Activated T-cell treated with anti-CD3 and anti-CD28 coated beads for 24 hours (primary cell): Measurements from ENCODE around the gene GPX5.
A peak's percentile ranks its signal among the peaks of the same experiment; 100 is the strongest.
"Not testable (repeated sequence)": the region's sequence is repeated elsewhere in the genome, so short reads cannot be mapped to it uniquely, and the experiment has no call there.

Experiments used
- DNase-seq: peaks from one replicate; pipeline ENCODE4 v3.0.0-alpha.2; 2020; ENCODE audit warnings: low read depth

GPX5 gene

DNA sequence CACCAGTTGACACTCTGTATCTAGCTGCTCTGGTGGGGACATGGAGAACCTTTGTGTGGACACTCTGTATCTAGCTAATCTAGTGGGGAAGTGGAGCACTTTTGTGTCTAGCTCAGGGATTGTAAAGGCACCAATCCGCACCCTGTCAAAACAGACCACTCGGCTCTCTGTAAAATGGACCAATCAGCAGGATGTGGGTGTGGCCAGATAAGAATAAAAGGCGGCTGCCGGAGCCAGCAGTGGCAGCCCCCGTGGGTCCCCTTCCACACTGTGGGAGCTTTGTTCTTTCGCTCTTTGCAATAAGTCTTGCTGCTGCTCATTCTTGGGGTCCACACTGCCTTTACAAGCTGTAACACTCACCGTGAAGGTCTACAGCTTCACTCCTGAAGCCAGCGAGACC is 13.3 kb upstream of the GPX5 start:
- not testable (repeated sequence) for DNase-seq

DNA sequence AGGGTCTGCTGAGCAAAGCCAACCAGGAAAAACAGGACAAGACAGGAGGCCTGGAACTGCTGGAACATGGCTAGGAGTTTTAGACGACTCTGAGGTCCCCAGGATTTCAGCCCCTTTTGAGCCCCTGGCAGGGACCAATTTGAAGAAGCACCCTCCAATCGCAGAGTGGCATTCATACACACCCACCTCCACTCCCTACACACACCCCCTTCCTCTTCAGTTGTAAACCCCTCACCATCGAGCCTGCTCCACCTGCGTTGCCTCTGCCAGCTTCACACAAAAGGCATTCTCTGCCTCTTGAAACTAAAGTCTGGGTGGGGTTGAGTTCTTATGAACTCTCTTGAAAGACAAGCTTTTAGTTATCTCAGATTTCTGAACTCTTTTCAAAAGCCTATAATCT is 10.0 kb upstream of the GPX5 start, which contains the start of gene GPX6:
Gene GPX6, minus strand, starts transcription at position 118 of the 400 bp plus-strand sequence. Its CDS starts 50 bp downstream, at position 68.
- DNase-seq, result no peak

DNA sequence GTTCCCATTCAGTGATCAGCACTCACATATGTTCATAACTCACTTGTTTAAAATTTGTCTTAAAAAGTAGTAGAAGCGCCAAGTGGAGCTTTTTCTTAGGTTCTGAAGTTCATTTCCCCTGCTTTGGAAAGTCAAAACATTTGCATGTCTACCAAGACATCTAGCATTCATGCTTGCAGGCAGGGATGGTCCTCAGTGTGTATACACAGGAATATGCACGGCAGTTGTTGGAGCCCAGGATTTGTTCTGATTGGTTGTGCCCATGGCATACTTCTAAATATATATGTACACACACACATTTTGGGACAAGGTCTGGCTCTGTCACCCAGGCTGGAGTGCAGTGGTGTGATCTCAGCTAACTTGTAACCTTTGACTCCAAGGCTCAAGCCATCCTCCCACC is 7.7 kb upstream of the GPX5 start:
- no peak for DNase-seq

DNA sequence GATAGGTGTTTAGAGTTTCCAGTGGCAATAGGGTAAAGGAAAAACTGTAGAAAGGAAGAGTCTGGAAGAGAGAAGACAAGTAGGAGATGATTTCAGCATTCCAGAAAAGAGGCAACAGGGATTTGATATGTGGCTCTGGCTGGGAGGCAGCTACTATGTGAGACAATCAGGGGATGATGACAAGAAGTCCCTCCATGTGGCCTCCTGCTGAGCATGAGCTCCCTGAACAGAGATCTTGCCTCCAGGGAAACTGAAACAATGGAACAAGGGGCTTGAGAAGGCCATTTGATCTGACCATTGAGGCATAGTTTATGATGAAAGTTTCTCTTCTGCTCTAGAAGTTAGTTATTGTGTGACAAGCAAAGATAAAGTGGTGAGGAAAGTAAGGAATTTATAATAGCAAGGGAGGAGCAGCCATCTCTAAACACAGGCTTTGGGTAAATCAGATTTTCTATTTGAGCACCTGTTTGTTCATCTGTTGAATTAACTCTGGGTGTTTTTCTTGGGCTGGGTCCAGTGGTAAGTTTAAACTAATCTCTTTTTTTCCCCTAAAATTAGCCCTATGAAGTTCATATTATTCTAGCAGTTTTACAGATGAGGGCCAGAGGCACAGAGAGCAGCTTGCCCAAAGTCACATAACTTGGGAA is 3.0 kb upstream of the GPX5 start:
- no peak for DNase-seq

DNA sequence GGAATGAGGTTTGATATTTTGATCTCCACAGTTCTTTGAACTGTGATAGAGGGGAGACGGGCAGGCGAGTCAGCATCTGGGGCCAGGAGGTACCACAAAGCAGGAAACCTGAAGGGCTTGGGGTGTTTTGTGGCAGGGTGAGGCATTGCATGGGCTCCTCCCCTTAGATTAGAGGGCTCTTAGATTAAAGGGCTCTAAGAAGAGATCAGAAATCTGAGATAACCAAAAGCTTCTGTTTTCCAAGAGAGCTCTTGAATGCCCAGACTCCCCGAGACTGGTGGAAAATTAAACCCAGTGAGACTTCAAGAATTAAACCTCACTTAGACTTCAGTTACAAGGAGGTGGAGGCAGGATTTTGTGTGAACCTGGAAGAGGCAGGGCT is 2.4 kb upstream of the GPX5 start:
- DNase-seq, result no peak

DNA sequence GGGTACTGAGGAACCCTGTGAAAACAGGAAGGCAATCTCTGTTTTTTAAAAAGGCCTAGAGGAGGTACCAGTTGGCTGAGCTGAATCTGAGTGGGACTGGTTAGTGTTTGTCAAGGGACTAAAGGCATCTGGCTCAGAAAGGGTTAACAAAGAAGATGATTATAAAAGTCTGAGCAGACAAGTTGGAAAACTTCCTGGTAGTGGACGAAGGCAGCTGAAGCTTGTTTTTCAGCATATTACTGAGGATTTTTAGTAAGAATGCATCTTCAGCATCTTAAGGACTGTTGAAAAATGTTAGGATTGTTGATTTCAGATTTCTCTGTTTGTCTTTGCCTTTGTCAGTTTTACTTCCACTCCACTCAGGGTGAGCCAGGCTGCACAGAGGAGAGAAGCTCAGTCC is 5.1 kb downstream of the GPX5 start:
- no peak for DNase-seq

DNA sequence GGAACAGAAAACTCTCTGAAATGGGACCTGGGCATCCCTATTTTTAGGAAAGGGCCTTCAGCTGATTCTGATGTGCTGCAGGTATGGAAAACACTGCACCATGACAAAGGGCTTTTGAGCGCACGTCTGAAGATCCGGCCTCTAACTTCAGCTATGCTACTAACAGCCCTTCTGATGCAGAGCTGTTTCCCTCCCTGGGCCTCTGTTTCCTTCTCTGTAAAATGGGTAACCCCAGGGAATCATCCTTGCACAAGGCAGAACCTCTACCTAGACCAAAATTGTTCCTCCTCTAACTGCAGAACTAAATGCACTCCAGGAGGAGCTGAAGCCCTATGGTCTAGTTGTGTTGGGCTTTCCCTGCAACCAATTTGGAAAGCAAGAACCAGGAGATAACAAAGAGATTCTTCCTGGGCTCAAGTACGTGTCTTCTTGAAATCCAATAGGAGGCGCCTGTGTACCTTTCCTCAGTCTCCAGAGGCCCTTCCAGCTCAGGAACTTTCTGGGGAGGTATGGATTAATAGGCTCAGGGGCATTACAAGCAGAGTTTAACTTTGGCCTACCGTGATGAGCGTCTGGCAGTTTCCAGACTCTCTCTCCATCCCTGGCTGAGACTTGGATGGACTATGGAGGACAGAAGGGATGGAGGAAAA is 5.9 kb downstream of the GPX5 start:
- no peak for DNase-seq

DNA sequence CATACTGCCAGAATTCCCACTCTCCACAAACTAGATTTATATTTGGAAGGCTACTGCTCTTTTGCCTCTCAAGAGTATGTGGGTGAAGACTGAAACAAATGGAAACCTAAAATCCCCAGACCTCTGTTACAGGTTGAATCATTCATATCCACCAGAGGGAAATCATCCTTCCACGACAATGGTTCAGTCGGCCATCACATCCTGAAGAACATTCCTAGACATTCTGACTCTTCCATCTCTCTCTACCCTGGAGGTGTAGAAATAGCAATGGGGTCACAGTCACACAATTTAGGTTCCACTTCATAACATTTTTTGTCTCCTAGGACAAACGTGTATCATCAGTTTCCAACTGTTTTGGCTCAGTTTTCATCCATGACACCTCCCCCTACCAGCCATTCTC is 8.6 kb downstream of the GPX5 start:
- DNase-seq, result no peak

DNA sequence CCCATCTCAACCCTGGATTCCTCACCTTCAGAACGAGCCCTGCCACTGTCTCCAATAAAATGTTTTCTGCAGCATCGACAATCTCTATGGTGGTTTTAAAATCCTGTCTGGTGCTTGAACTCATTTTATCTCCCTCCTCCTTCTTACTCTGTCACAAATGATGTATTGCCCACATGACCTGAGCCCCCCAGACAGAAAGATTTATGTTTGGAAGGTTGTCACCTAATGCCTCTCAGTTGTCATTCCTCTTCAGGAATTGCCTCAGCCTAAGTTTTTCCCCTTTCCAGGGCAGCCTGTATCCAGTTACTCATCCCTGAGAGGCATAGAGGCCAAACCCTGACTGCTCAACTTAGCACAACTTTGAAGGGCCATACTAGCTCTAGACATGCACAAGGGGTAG is 9.2 kb downstream of the GPX5 start:
- no peak for DNase-seq

DNA sequence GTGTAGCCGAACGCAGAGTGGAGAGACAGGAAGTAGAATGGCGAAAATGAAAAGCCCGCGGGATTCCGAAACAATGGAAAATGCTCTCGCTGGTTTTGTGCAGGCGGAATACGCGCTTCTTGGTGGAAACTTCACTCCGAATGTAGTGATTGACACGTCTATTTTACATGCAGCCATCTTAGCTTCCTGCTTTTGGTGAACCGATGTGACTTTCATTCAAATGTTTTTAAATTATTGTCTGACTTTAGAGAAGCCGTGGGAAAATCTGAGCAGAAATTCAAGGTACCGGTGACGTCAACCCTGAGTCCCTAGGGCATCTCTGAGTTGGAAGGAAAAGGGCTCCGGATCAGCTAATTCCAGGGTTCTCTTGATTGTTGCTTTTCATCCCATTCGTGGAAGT is 11.4 kb downstream of the GPX5 start:
- DNase-seq, result no peak

DNA sequence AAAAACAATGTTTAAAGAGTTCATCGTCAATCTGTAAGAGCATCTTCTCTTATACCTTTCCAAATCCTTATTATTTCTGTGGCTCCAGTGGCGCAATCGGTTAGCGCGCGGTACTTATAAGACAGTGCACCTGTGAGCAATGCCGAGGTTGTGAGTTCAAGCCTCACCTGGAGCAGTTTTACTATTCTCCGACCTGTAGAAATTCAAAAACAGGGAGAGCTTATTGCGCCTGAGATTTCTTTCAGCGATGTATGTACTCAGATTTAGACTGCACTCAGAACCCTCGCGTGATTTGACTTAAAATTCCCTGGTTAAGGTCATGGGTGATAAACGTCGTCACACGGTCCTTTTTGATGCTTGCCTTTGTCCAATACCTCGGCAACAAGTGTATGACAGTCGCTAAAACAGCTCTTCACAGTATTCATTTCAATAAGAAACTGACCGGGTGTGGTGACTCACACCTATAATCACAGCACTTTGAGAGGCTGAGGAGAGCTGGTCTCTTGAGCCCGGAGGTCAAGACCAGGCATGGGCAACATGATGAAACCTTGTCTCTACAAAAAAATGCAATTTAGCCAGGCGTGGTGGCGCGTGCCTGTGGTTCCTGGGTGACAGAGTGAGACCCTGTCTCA is 11.9 kb downstream of the GPX5 start:
- no peak for DNase-seq

DNA sequence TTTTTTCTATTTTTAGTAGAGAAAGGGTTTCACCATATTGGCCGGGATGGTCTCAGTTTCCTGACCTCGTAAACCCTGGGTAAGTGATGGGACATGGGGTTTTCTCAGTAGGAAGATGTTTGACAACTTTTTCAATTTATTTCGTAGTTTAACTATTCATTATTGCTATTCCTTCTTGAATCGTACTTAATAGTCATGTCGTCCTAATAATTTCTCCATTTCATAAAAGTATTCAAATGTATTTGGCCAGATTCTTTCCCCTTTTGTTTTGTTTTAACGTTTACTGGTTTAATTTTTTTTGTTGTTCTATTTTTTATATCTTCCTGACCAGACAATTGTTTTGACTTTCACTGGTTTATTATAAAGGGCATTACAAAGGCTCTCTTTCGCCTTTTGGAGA is 16.3 kb downstream of the GPX5 start:
- DNase-seq, result no peak

DNA sequence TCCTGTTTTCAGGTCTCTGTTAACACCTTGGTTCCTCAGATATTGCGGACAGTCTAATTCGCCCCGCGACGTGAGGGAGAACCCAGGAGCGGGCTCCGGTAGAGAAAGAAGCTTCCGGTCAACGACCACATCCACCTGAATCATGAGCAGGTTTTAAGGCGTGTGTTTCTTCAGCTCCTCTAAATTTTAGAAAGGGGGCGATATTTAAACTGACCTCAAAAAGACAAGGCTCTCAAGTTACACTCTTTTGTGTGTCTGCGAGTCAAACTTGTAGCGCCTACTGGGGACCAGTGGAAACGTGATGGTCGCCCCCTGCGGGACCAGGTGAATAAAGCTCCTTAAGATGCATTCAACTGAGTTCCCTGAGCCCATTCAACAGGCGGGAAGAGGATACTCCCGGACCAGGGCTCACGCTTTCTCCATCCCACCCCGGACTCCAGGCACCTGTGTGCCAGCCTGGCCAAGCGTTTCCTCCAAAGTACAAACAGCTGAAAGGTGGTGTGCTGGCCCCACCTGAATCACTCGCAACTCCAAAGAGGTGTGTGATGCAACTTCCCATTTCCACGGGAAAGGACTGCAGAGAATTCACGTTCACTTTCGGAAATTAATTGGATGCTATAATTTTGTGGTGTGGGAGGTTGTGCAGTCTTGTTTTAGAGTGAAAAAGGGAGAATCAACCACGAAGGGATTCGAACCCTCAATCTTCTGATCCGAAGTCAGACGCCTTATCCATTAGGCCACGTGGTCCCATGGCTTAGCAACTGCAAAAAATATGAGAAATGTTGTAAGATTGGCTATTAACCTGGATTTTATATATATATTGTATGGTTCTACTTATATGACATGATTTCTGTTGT is 17.0 kb downstream of the GPX5 start:
- peak; percentile 60 for DNase-seq

DNA sequence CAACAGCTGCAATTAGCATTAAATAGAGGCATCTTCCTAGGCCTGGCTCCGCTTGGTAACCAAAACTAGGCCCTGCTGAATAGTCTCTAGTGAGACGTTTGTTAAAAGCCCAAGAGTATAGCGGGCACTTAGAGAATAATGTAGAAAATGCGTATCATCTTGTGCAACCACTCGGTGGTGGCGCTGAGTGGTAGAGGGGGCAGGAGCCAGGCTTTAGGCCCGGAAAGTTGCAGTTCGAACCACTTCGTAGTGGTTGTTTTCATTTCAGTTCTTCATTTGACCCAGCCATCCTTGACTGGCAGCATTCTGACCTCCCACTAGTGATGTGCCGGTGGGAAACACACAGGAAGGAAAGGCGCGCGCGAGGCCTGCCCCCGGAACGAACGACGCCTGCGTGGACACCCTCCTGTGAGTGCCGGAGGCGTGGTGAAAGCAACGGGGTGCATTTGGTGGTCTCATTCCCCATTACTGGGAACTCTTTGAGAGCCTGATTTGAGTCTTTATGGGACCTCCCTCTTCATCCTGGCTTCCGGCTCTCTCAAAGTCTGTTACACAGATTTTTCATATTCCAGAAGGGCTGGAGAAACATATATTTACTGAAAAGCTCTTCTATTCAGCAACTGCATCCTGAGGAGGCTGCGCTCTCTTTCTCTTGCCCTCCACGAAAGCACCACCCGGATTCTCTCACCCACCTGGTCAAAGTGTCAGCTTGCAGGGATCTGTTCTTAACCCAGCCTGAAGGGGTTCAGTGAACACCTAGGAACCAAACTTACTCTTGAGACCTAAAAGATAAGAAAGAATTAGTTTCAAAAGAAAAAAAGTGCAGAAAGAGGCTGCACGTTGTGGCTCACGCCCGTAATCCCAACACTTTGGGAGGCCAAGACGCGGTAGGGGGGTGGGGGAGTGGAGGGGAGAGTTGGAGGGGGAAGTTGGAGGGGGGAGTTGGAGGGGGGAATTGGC is 18.2 kb downstream of the GPX5 start:
- no peak for DNase-seq

DNA sequence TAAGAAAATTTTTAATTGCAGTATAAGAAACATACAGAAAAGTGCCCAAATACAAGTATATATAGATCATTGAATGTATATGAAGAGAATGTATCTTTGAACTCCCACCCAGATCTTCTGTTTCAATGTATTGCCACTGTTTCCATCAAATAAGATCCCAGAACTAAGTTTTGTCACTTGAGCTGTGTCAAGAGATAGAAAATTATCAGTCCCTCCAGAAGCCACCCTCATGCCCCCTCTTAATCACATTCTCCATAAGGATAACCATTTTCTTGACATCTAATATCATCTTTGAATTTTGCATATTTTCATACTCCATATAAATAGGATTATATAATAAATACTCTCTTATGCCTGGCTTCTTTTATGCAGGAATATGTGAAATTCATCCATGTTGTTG is 20.3 kb downstream of the GPX5 start:
- no peak for DNase-seq

DNA sequence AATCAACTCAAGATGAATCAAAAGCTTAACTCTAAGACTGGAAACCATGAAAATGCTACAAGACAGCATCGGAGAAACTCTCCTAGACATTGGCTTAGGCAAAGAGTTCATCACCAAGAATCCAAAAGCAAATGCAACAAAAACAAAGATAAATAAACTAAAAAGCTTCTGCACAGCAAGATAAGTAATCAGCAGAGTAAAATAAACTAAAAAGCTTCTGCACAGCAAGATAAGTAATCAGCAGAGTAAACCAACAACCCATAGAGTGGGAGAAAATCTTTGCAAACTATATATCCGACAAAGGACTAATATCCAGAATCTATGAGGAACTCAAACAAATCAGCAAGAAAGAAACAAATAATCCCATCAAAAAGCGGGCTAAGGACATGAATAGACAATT is 21.3 kb downstream of the GPX5 start:
- not testable (repeated sequence) for DNase-seq

DNA sequence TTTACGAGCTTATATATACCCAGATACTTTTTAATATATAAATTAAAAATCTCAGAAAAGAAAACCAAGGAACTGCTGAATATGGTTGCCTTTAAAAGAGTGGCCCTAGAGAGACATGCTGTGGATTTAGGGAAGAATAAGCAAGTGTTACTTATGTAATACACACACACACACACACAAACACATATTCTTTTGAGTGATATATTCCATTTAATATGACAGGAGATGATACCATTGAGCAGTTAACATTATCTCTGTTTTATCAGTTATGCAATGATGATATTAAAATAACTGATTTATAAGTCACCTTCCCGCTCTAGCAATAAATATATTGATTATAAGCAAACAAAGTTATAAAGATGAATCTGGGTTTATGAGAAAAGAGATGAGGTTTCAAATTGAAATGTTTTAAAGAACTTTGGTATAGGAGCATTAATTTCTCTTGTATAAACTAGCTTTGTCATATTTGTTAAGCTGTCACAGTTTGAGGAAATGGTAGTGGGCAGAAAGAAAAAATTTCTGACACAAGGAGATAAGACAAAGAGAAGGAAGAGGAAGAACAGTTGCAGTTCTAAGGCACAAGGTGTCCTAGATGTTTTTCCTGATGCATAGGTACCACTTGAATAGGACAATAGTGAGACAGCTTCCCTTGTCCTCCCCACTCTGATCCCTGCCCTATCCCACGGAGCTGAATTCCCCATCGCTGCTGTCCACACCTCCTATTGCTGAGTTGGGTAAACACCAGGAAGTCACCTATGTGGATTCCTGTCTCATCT is 26.4 kb downstream of the GPX5 start:
- DNase-seq, result no peak

DNA sequence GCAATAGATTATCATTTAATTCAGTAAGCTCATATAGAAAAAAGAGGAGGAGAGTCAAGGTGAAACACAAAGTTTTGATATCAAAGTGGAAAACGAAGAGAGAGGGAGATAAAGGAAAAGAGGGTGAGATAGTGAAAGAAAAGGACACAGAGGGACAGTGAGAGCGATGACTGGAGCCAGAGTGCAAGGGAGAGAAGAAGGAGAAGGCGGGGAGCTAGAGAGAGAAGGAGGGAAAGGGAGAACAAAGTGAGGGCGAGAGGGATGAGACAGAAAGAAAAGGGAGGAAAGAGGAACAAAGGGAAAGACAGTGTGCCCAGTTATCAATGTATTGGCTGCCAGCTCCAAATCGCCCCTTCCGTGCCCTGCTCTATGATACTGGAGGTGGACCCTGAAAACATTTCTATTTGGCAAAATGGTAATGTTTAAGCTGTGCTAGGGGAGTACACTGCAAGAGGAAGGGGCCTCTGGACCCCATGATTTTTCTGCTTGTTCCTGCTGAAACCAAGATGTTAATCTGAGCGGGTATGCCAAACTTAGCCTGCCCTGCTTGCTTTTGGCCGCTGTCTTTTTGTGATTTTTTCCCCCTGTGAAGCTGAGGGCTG is 27.8 kb downstream of the GPX5 start:
- no peak for DNase-seq

DNA sequence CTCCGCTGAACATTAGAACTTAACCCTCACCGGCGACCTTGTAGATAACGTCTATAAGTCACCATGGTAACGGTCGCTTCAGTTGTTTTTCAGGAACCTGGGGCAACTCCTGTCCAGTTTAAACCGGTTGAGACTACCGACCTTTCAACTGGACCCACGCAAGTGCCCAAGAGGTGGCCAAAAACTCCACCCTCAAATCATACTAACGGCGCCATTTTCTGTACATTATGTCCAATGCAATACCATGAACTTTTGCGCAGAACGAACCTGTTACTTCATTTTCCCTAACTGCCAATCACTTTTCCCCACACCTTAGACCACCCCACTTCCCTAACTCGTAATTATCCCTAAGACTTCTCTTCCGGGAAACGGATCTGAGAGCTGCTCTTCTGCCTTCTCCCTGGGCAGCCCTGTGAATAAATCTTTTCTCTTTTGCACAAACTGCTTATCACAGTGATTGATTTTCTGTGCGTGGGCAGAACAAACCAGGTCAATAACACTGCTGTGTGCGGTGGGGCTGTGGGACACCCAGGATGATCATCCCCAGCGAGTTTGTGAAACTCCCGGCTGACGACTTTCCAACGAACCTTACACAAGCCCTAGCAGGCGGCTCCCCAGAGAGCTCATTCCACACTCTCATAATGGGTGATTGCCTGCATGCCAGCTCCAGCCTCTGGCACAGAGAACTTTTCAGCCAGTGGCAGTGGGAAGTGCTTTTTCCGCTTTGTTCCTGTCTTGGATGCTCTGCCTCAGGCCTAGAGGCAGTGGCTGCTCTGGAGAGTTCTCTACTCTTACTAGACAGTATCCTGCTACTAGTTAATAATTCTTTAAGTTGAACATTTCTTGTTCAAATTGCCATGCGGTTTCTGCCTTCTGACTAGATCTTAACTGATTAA is 28.6 kb downstream of the GPX5 start:
- no peak for DNase-seq
